ENCODE results near the gene TPSD1.
"Not testable (repeated sequence)": the region's sequence is repeated elsewhere in the genome, so short reads cannot be mapped to it uniquely, and the experiment has no call there.

TPSD1 gene

GRCh38 chr16:1243907-1244850 is 11.7 kb upstream of the TPSD1 start:
- DNase-seq, result not testable (repeated sequence)

- no peak for DNase-seq
Observed at GRCh38 chr16:1244881-1245280, 11.0 kb upstream of the TPSD1 start.

GRCh38 chr16:1245452-1246020 is 10.3 kb upstream of the TPSD1 start:
- DNase-seq, result no peak

GRCh38 chr16:1247903-1248537 is 7.8 kb upstream of the TPSD1 start:
- not testable (repeated sequence) for DNase-seq

- not testable (repeated sequence) for DNase-seq
Observed at GRCh38 chr16:1249031-1249755, 6.7 kb upstream of the TPSD1 start.

GRCh38 chr16:1253701-1254364 is 2.0 kb upstream of the TPSD1 start:
- not testable (repeated sequence) for DNase-seq

GRCh38 chr16:1254821-1255220 is 1.0 kb upstream of the TPSD1 start:
- DNase-seq, result not testable (repeated sequence)

GRCh38 chr16:1256296-1256873 is 516 bp downstream of the TPSD1 start:
- not testable (repeated sequence) for DNase-seq

- no peak for DNase-seq
Observed at GRCh38 chr16:1256874-1257322, 1.0 kb downstream of the TPSD1 start.

GRCh38 chr16:1257561-1258224 is 1.8 kb downstream of the TPSD1 start:
- no peak for DNase-seq

GRCh38 chr16:1258225-1258600 is 2.3 kb downstream of the TPSD1 start:
- no peak for DNase-seq

GRCh38 chr16:1258906-1259759 is 3.3 kb downstream of the TPSD1 start:
- DNase-seq, result no peak

GRCh38 chr16:1259760-1260068 is 3.8 kb downstream of the TPSD1 start:
- DNase-seq, result no peak

GRCh38 chr16:1260101-1260680 is 4.3 kb downstream of the TPSD1 start:
- DNase-seq, result no peak

- DNase-seq, result no peak
Observed at GRCh38 chr16:1261131-1261892, 5.4 kb downstream of the TPSD1 start.

GRCh38 chr16:1262210-1262845 is 6.5 kb downstream of the TPSD1 start:
- DNase-seq, result no peak

GRCh38 chr16:1262846-1263221 is 7.0 kb downstream of the TPSD1 start:
- no peak for DNase-seq

- no peak for DNase-seq
Observed at GRCh38 chr16:1263591-1264344, 7.9 kb downstream of the TPSD1 start.
